ELR (cell line): ENCODE data around the gene NOTO.

Experiments used
- DNase-seq: peaks from one replicate; pipeline ENCODE4 v3.0.0-alpha.2; 2015; ENCODE audit warnings: low read depth

Gene NOTO

GRCh38 chr2:73233932-73234832 is 31.8 kb downstream of the NOTO start, which contains the start of gene CCT7:
Gene CCT7 (plus strand): TSS chr2:73234308. CDS start chr2:73234379, 71 bp downstream.
- DNase-seq, result peak; percentile 94

- no peak for DNase-seq
Observed at GRCh38 chr2:73235315-73236028, 33.1 kb downstream of the NOTO start.

GRCh38 chr2:73237168-73237567 is 34.8 kb downstream of the NOTO start:
- DNase-seq, result no peak

DNA sequence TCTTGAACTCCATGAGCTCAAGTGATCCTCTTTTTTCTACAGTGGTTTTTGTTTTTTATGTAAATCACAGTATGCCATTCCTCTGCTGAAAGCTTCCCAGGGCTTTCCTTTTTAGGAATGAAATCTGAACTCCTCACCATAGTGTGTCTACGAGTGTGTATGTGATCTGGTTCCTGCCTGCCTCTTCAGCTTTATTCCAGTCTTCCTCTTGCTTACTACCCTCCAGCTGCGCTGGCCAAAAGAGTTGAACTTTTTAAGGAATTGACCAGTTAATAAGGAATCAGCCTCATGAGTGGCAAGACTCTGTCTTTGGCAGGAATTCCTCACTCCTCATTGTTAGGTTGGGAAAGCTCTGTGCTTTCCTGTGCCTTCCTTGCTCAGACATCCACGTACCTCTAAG is 35.8 kb downstream of the NOTO start:
- DNase-seq, result no peak

DNA sequence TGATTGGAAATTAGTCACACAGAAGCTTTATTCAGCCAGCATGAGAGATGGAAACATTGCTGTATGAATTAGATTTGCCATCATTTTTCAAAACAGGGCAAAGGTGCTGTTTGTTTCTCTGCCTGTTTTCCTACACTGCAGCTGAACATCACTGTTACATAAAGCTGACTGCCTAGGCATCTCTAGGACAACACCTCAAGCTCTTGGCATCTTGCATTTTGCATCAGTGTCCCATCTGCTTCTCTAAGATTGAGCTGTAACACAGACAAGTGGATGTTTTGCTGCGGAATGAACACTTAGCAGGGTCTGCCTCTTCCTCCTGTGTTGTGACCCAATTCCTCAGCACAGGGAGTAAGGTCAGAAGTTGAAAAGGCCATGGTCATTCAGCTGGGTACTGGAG is 36.6 kb downstream of the NOTO start:
- no peak for DNase-seq

GRCh38 chr2:73239776-73240175 is 37.4 kb downstream of the NOTO start:
- peak; percentile 74 for DNase-seq

- peak; percentile 85 for DNase-seq
Observed at GRCh38 chr2:73243884-73244570, 41.7 kb downstream of the NOTO start.

GRCh38 chr2:73244580-73244979 is 42.2 kb downstream of the NOTO start:
- DNase-seq, result no peak

- no peak for DNase-seq
Observed at GRCh38 chr2:73246850-73247249, 44.5 kb downstream of the NOTO start.

DNA sequence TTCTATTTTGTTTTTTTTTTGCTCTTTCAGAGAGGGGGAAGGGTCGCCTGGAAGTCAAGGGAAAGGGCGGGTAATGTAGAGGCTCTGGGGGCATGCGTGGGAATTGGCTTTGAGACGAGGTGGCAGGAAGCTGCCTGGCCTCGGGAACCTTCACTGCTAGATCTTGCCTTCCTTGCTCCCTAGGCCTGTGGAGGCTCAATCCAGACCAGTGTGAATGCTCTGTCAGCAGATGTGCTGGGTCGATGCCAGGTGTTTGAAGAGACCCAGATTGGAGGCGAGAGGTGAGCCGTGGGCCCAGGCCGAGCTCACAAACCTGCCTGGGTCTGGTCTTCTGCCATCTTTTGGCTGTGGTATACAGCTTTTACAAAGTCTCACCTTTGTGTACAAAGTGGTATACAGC is 47.3 kb downstream of the NOTO start:
- no peak for DNase-seq

DNA sequence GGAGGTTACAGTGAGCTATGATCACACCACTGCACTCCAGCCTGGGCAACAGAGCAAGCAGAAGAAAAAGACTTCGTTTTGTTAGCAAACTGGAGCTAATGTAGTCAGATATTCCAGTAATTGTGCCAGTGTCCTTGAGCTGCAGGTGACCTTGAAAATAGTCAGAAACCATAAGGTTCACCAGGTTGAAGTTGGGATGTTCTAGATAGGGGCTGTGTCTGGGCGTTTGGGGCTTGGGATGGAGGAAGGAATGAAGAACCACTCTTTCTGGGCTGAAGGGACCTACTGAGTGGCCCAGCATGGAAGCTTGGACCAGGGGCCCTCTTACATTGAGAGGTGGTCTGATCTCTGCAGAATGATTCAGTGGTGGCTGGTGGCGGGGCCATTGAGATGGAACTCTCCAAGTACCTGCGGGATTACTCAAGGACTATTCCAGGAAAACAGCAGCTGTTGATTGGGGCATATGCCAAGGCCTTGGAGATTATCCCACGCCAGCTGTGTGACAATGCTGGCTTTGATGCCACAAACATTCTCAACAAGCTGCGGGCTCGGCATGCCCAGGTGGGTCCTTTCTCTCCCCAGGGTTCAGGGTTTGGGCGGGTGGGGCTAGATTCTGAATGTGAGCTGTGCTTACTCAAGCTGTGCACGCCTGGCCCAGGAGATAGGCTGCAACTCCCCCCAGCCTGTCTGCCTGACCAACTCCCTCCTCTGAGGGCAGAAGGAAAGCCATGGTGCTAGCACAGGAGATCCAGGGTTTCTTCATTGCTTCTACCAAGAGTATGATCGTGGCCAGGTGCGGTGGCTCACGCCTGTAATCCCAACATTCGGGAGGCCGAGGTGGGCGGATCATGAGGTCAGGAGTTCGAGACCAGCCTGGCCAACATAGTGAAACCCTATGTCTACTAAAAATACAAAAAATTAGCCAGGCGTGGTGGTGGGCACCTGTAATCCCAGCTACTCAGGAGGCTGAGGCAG is 48.8 kb downstream of the NOTO start:
- DNase-seq, result no peak

- no peak for DNase-seq
Observed at GRCh38 chr2:73252238-73253027, 50.1 kb downstream of the NOTO start.

DNA sequence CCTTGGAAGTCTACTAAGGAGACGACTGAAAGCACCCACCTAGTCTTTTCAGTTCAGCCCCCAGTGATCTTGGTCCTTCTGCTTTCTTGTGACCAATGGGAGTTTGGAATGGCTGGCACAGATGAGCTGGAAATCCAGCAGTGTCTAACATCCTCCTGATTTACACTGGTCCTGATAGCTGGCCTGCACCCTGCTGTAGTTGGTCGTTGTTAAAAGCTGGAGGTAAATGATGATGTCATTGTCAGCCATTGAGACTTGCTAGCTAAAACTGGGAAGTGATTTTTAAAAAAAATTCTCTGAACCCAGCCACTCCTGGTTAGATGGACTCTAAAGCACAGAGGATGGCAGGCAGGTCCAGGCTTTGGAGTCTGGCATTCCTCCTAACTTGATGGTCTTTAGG is 51.0 kb downstream of the NOTO start:
- no peak for DNase-seq

DNA sequence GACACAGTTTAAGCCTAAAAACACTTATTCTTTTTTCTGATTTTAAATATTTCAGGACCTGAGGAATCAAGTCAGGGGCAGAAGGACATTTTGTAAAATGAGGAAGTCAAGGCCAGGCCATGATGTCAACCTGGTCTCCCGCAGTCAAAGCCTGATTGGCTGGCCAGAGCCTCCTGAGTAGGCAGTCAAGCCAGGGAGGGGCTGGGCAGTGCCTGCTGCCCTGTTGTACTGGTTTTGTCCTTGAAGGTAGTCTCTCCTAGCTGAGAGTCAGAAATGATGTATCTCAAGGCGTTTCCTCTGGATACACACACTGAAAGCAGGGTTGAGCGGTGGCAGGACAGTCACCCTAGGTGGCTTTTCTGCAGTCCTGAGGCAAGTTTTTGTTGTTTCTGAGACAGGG is 51.5 kb downstream of the NOTO start:
- DNase-seq, result no peak

GRCh38 chr2:73254343-73255006 is 52.1 kb downstream of the NOTO start:
- DNase-seq, result no peak

GRCh38 chr2:73255007-73255644 is 52.8 kb downstream of the NOTO start:
- no peak for DNase-seq

- DNase-seq, result no peak
Observed at GRCh38 chr2:73255907-73256617, 53.7 kb downstream of the NOTO start.

GRCh38 chr2:73256618-73256922 is 54.2 kb downstream of the NOTO start:
- no peak for DNase-seq

DNA sequence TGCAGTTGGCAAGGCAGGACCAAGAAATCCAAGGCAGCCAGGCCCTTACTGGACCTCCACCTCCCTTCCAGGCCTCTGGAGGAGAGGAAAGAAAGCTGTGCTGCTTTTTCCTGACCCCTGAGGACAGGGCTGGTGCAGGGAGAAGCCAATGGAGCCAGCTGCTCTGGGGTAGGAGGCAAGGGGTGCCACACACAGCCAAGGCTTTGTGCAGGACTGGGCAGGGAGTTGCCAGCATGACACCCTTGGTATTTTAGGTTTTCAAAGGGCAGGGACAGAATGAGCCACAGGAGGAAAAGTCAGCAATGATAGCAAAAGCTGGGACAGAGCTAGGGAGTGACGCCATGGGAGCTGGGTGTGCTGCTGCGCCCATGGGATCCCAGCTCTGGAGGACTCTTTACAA is 54.6 kb downstream of the NOTO start:
- DNase-seq, result no peak
